ENCODE measurements around the gene TNFRSF25. TPM values are rescaled to one million over a fixed set of nuclear protein-coding genes. Genes with fewer than 3 reads are reported as not detected.

The TNFRSF25 gene
- total RNA-seq, 1 experiment from 2014 or later = 19.4 TPM

- Histone ChIP-seq H4K20me1 (ENCODE audit: control insufficient read depth, insufficient read depth, insufficient read length) (no peaks in the 10 kb centered on the region), H3K79me1 (ENCODE audit: insufficient read depth, low read depth, low read length, poor library complexity, severe bottlenecking) (no peaks in the 10 kb centered on the region), H2AFZ (ENCODE audit: low read length) (no peak overlapping the region), H2BK15ac (ENCODE audit: low read depth, low read length) (no peak overlapping the region), H3K4me1 (ENCODE audit: insufficient read depth, low read length) (peaks cover 3% of the 10 kb centered on the region; the same call in 1 of the 2 replicates), H3K4ac (ENCODE audit: low read depth, low read length) (no peak overlapping the region), H3K56ac (ENCODE audit: insufficient read length, low read depth, low read length) (no peak overlapping the region), H2BK120ac (ENCODE audit: low read depth, low read length, poor library complexity, severe bottlenecking) (no peak overlapping the region), H2BK12ac (ENCODE audit: insufficient read length, low read depth, low read length) (no peak overlapping the region), H3K79me2 (ENCODE audit: insufficient read depth, low read length) (no peaks in the 10 kb centered on the region), H4K8ac (replicated peaks; ENCODE audit: insufficient read length, low read depth, low read length) (no peak overlapping the region), H3K4me2 (ENCODE audit: insufficient read depth, insufficient read length, low read length) (no peak overlapping the region), H2BK5ac (ENCODE audit: insufficient read length, low read length) (no peak overlapping the region), H3K23me2 (ENCODE audit: insufficient read length, low read depth, low read length, poor library complexity, severe bottlenecking) (peaks cover 7% of the 10 kb centered on the region), H3K18ac (ENCODE audit: insufficient read length, low read depth, low read length) (no peak overlapping the region), H3K14ac (ENCODE audit: insufficient read depth, low read length) (no peak overlapping the region), H3T11ph (ENCODE audit: low read length) (no peak overlapping the region), H3K27ac (ENCODE audit: insufficient read length, low read depth, low read length) (no peak overlapping the region), H4K5ac (ENCODE audit: insufficient read length, low read depth, low read length) (no peak overlapping the region), H3K9me3 (ENCODE audit: control insufficient read depth, low read depth, low read length) (no peaks in the 10 kb centered on the region), H3K9ac (ENCODE audit: extremely low read depth, insufficient read length, low read length) (no peak overlapping the region), H4K91ac (ENCODE audit: insufficient read length, low read depth, low read length) (no peak overlapping the region), H2BK20ac (ENCODE audit: low read depth, low read length, poor library complexity, severe bottlenecking) (no peak overlapping the region), H3K27me3 (ENCODE audit: insufficient read depth, low read length) (peaks cover 61% of the 10 kb centered on the region), H2AK5ac (ENCODE audit: insufficient read length, low read length) (no peak overlapping the region), H3K23ac (ENCODE audit: insufficient read length, low read depth, low read length) (no peak overlapping the region)
- no peaks in the 10 kb centered on the region for H3K36me3 Mint-ChIP-seq (ENCODE audit: insufficient read depth in 1 of 3, low read depth in 3 of 3)
- no peak overlapping the region for H3K4me3 Mint-ChIP-seq
- H3K9me3 Mint-ChIP-seq = no peaks in the 10 kb centered on the region; a peak in 1 of 5 replicates
- H3K27me3 Mint-ChIP-seq (ENCODE audit: low read depth) = peaks cover 97% of the 10 kb centered on the region
- no CpG with 5 or more reads among the region's 8 CpGs for WGBS (ENCODE audit: extremely low coverage, insufficient read length, low lambda C conversion rate)
- DNase-seq = no peak
- H3K27ac Mint-ChIP-seq = no peak overlapping the region
- peaks cover 22 to 25% of the 10 kb centered on the region in 2 experiments for H3K4me1 Mint-ChIP-seq
- no peak for TF ChIP-seq CTCF (conservative IDR thresholded peaks at IDR 0.05)
These were observed 47.9 kb downstream of the TNFRSF25 start for GRCh38 chr1:6417961-6418667.

All from H9 (cell line).